Astrocyte (in vitro differentiated cells and primary cell): Measurements from ENCODE around the gene APBB2. TPM values are rescaled to one million over a fixed set of nuclear protein-coding genes. Genes with fewer than 3 reads are reported as not detected.
"Not testable (repeated sequence)": the region's sequence is repeated elsewhere in the genome, so short reads cannot be mapped to it uniquely, and the experiment has no call there.

Experiments used
- DNase-seq: peaks from one replicate; pipeline ENCODE4 v3.0.0-alpha.2; 2010; ENCODE audit warnings: low read depth
- FAIRE-seq: peaks from 2 replicates; lab custom pipeline; 2011; peaks lifted over from hg19 to GRCh38; lab: Jason Lieb, UNC
- H2AFZ ChIP-seq: 2 replicates; pipeline ENCODE4 v1.6.0; 2012; ENCODE audit warnings: low read depth, low read length, inconsistent platforms
- H3K27ac ChIP-seq: 2 replicates; pipeline ENCODE4 v1.5.1; 2011; ENCODE audit warnings: low read depth, low read length, inconsistent platforms
- H3K27me3 ChIP-seq: 2 replicates; pipeline ENCODE4 v1.6.0; 2011; ENCODE audit warnings: low read length, inconsistent platforms; ENCODE audit not compliant: insufficient read depth
- H3K36me3 ChIP-seq: 2 replicates; pipeline ENCODE4 v1.5.1; 2011; ENCODE audit warnings: low read length, inconsistent platforms; ENCODE audit not compliant: insufficient read depth
- H3K4me1 ChIP-seq: 2 replicates; pipeline ENCODE4 v1.5.1; 2011; ENCODE audit warnings: low read length, inconsistent platforms; ENCODE audit not compliant: insufficient read depth
- H3K4me2 ChIP-seq: 2 replicates; pipeline ENCODE4 v1.6.0; 2012; ENCODE audit warnings: low read length, inconsistent platforms
- H3K4me3 ChIP-seq: 2 replicates; pipeline ENCODE4 v1.5.1; 2011; ENCODE audit warnings: low read depth, mild to moderate bottlenecking, low read length, inconsistent platforms; ENCODE audit not compliant: insufficient read depth
- H3K79me2 ChIP-seq: 2 replicates; pipeline ENCODE4 v1.6.0; 2012; ENCODE audit warnings: mild to moderate bottlenecking, low read length, inconsistent platforms; ENCODE audit not compliant: insufficient read depth
- H3K9ac ChIP-seq: 2 replicates; pipeline ENCODE4 v1.6.0; 2012; ENCODE audit warnings: mild to moderate bottlenecking, low read length, inconsistent platforms
- H3K9me3 ChIP-seq: 2 replicates; pipeline ENCODE4 v1.5.1; 2012; ENCODE audit warnings: low read depth, mild to moderate bottlenecking, low read length, inconsistent platforms; ENCODE audit not compliant: insufficient read depth
- H4K20me1 ChIP-seq: 2 replicates; pipeline ENCODE4 v1.6.0; 2012; ENCODE audit warnings: low read length, inconsistent platforms; ENCODE audit not compliant: insufficient read depth
- H3K27ac Mint-ChIP-seq: one replicate; pipeline ENCODE4 v1.8.0; 2021; ENCODE audit warnings: mild to moderate bottlenecking, mixed read lengths; ENCODE audit not compliant: unreplicated experiment
- H3K27me3 Mint-ChIP-seq: one replicate; pipeline ENCODE4 v1.8.0; 2021; ENCODE audit warnings: low read depth, mixed read lengths; ENCODE audit not compliant: unreplicated experiment
- H3K36me3 Mint-ChIP-seq: one replicate; pipeline ENCODE4 v1.8.0; 2021; ENCODE audit warnings: low read depth, mixed read lengths; ENCODE audit not compliant: unreplicated experiment
- H3K4me1 Mint-ChIP-seq: one replicate; pipeline ENCODE4 v1.8.0; 2021; ENCODE audit warnings: low read depth, mixed read lengths; ENCODE audit not compliant: unreplicated experiment
- H3K4me3 Mint-ChIP-seq: one replicate; pipeline ENCODE4 v1.8.0; 2021; ENCODE audit warnings: mild to moderate bottlenecking, moderate library complexity, mixed read lengths; ENCODE audit not compliant: unreplicated experiment
- H3K9me3 Mint-ChIP-seq: one replicate; pipeline ENCODE4 v1.8.0; 2021; ENCODE audit warnings: mild to moderate bottlenecking, mixed read lengths; ENCODE audit not compliant: unreplicated experiment
- CTCF ChIP-seq: IDR thresholded peaks from 2 replicates; pipeline ENCODE4 v1.5.1; 2011; ENCODE audit warnings: low read depth, mild to moderate bottlenecking, inconsistent platforms, low read length, moderate library complexity; ENCODE audit not compliant: insufficient read depth
- EZH2 ChIP-seq: IDR thresholded peaks from 2 replicates; pipeline ENCODE4 v1.6.1; 2012; ENCODE audit warnings: mild to moderate bottlenecking, low read length, inconsistent platforms; ENCODE audit not compliant: insufficient read depth
- total RNA-seq: library from RNA; stranded (reverse); gene quantifications from 2 replicates; pipeline ENCODE4 v1.2.1, GENCODE V29; 2021

Gene APBB2
- total RNA-seq, 1 donor from 2014 or later: 173 TPM

- FAIRE-seq: no peak
- Histone ChIP-seq H4K20me1 (no peaks in the 10 kb centered on the region), H3K9me3 (no peaks in the 10 kb centered on the region), H3K4me3 (no peak overlapping the region), H2AFZ (no peak overlapping the region), H3K27ac (no peak overlapping the region), H3K9ac (no peak overlapping the region), H3K4me1 (no peaks in the 10 kb centered on the region), H3K36me3 (no peaks in the 10 kb centered on the region), H3K79me2 (no peaks in the 10 kb centered on the region), H3K4me2 (no peak overlapping the region), H3K27me3 (no peaks in the 10 kb centered on the region)
- Mint-ChIP-seq H3K4me3 (no peak overlapping the region), H3K27me3 (no peaks in the 10 kb centered on the region), H3K36me3 (peaks cover 27% of the 10 kb centered on the region), H3K4me1 (peaks cover 17% of the 10 kb centered on the region), H3K9me3 (no peaks in the 10 kb centered on the region), H3K27ac (no peak overlapping the region)
- no peak for TF ChIP-seq EZH2
- no peak for TF ChIP-seq CTCF
- no peak for DNase-seq
Observed at GRCh38 chr4:40924793-40925117, 289.6 kb downstream of the APBB2 start.

- H3K9me3 ChIP-seq: no peaks in the 10 kb centered on the region
- H4K20me1 ChIP-seq: no peaks in the 10 kb centered on the region
- TF ChIP-seq EZH2 (no peak), CTCF (peak; percentile 91)
- H3K9ac ChIP-seq: no peak overlapping the region
- DNase-seq: no peak
- H3K4me2 ChIP-seq: no peak overlapping the region
- no peaks in the 10 kb centered on the region for H3K27me3 Mint-ChIP-seq
- H3K4me1 Mint-ChIP-seq: peaks cover 17% of the 10 kb centered on the region
- H2AFZ ChIP-seq: no peak overlapping the region
- H3K36me3 Mint-ChIP-seq: peaks cover 27% of the 10 kb centered on the region
- no peak for FAIRE-seq
- H3K79me2 ChIP-seq: no peaks in the 10 kb centered on the region
- no peak overlapping the region for H3K4me3 Mint-ChIP-seq
- H3K27ac Mint-ChIP-seq: no peak overlapping the region
- H3K27ac ChIP-seq: no peak overlapping the region
- no peaks in the 10 kb centered on the region for H3K4me1 ChIP-seq
- no peaks in the 10 kb centered on the region for H3K9me3 Mint-ChIP-seq
- H3K36me3 ChIP-seq: no peaks in the 10 kb centered on the region
- H3K27me3 ChIP-seq: no peaks in the 10 kb centered on the region
- H3K4me3 ChIP-seq: no peak overlapping the region
Observed at GRCh38 chr4:40924096-40924792, 290.1 kb downstream of the APBB2 start.

- FAIRE-seq (no peak), DNase-seq (no peak)
- H3K36me3 Mint-ChIP-seq: peaks cover 27% of the 10 kb centered on the region
- Histone ChIP-seq H3K27ac (no peak overlapping the region), H3K4me1 (peaks cover under 1% of the 10 kb centered on the region), H3K27me3 (no peaks in the 10 kb centered on the region), H2AFZ (no peak overlapping the region), H3K4me2 (no peak overlapping the region), H3K79me2 (no peaks in the 10 kb centered on the region), H3K9ac (no peak overlapping the region), H3K4me3 (no peak overlapping the region), H3K36me3 (no peaks in the 10 kb centered on the region), H3K9me3 (no peaks in the 10 kb centered on the region), H4K20me1 (no peaks in the 10 kb centered on the region)
- H3K4me1 Mint-ChIP-seq: peaks cover 20% of the 10 kb centered on the region
- H3K27ac Mint-ChIP-seq: no peak overlapping the region
- H3K9me3 Mint-ChIP-seq: no peaks in the 10 kb centered on the region
- TF ChIP-seq CTCF (no peak), EZH2 (no peak)
- no peaks in the 10 kb centered on the region for H3K27me3 Mint-ChIP-seq
- H3K4me3 Mint-ChIP-seq: no peak overlapping the region
Observed at GRCh38 chr4:40923316-40924095, 290.8 kb downstream of the APBB2 start.

DNA sequence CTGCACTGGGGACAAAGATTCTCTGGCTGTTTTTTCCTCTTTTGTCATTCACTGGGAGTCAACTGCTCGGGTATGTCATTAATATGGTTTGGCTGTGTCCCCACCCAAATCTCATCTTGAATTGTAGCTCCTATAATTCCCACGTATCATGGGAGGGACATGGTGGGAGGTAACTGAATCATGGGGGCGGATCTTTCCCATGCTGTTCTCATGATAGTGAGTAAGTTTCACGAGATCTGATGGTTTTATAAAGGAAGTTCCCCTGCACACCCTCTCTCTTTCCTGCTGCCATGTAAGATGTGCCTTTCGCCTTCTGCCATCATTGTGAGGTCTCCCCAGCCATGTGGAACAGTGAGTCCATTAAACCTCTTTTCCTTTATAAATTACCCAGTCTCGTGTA is 294.4 kb downstream of the APBB2 start:
- not testable (repeated sequence) for H3K9ac ChIP-seq, H3K4me2 ChIP-seq, H3K27me3 ChIP-seq, H3K4me3 ChIP-seq, DNase-seq, H3K9me3 Mint-ChIP-seq, H3K27ac ChIP-seq, H3K79me2 ChIP-seq, H2AFZ ChIP-seq, H3K27me3 Mint-ChIP-seq, H3K36me3 ChIP-seq, H3K9me3 ChIP-seq, FAIRE-seq, H4K20me1 ChIP-seq
- Mint-ChIP-seq H3K36me3 (peaks cover 23% of the 10 kb centered on the region), H3K4me3 (peak overlapping the region; percentile 23), H3K4me1 (peaks cover 35% of the 10 kb centered on the region), H3K27ac (peak overlapping the region; percentile 55)
- peaks cover 25% of the 10 kb centered on the region for H3K4me1 ChIP-seq
